Natural killer cell (primary cell): Measurements from ENCODE around the gene MMP23B. TPM values are rescaled to one million over a fixed set of nuclear protein-coding genes. Genes with fewer than 3 reads are reported as not detected.

Experiments
- ATAC-seq, 3 donors: fragments of 150-1000 bp in 2 of 3; fragments of 200-7000 bp in 1 of 3; cut with Tn5 transposase; 1 replicate in 1 of 3; 2 replicates in 2 of 3; pipeline ENCODE4 v1.10.0; 2021; ENCODE audit warnings: mild to moderate bottlenecking in 2 of 3, moderate library complexity in 2 of 3
- DNase-seq, 2 donors: peaks; one replicate each; pipeline versions ENCODE4 v3.0.0 to v3.0.0-alpha.2; 2013 to 2021; ENCODE audit warnings: mixed read lengths in 1 of 2
- H3K27ac ChIP-seq: one replicate; pipeline ENCODE4 v1.5.1; 2013; ENCODE audit warnings: mild to moderate bottlenecking, low read length
- H3K27me3 ChIP-seq: one replicate; pipeline ENCODE4 v1.6.1; 2013; ENCODE audit warnings: low read length; ENCODE audit not compliant: control insufficient read depth, insufficient read depth
- H3K36me3 ChIP-seq: one replicate; pipeline ENCODE4 v1.6.1; 2013; ENCODE audit warnings: low read length; ENCODE audit not compliant: control insufficient read depth, insufficient read depth
- H3K4me1 ChIP-seq: one replicate; pipeline ENCODE4 v1.6.1; 2013; ENCODE audit warnings: low read length; ENCODE audit not compliant: control insufficient read depth, insufficient read depth
- H3K4me3 ChIP-seq: one replicate; pipeline ENCODE4 v1.5.1; 2013; ENCODE audit warnings: low read length
- H3K9me3 ChIP-seq: one replicate; pipeline ENCODE4 v1.6.1; 2013; ENCODE audit warnings: low read length; ENCODE audit not compliant: control insufficient read depth, insufficient read depth
- H3K27ac Mint-ChIP-seq, 2 donors: one replicate each; pipeline ENCODE4 v1.8.0; 2022; ENCODE audit warnings: mild to moderate bottlenecking in 2 of 2, mixed read lengths in 2 of 2, moderate library complexity in 1 of 2
- H3K27me3 Mint-ChIP-seq, 2 donors: one replicate each; pipeline ENCODE4 v1.8.0; 2022; ENCODE audit warnings: low read depth in 2 of 2, mixed read lengths in 2 of 2
- H3K36me3 Mint-ChIP-seq: one replicate; pipeline ENCODE4 v1.8.0; 2022; ENCODE audit warnings: mixed read lengths
- H3K4me1 Mint-ChIP-seq, 2 donors: one replicate each; pipeline ENCODE4 v1.8.0; 2022; ENCODE audit warnings: mixed read lengths in 2 of 2
- H3K4me3 Mint-ChIP-seq: one replicate; pipeline ENCODE4 v1.8.0; 2022; ENCODE audit warnings: mild to moderate bottlenecking, moderate library complexity, mixed read lengths
- H3K9me3 Mint-ChIP-seq, 2 donors: one replicate each; pipeline ENCODE4 v1.8.0; 2022; ENCODE audit warnings: mixed read lengths in 2 of 2
- WGBS: methylation state at CpG from one replicate; pipeline ENCODE4 v1.1.7; 2013; ENCODE audit warnings: missing lambda C conversion rate; ENCODE audit not compliant: insufficient coverage; 5-methylcytosine and 5-hydroxymethylcytosine counted together
- intact Hi-C: fragments of 100-400 bp; cut with micrococcal nuclease; formaldehyde crosslinking; loops from one replicate; pipeline ENCODE4 v1.14.2; 2022
- total RNA-seq, 4 donors: library from RNA; stranded (reverse); fragments of 120-200 nt in 1 of 4; gene quantifications; one replicate each; pipeline versions ENCODE4 v1.2.3 to v1.2.4, GENCODE V29; 2013 to 2022
- TF ChIP-seq, protein P1 (sequence below): fragments of 200-600 bp; IDR thresholded peaks from one replicate; pipeline ENCODE4 v1.8.0; 2022; ENCODE audit warnings: antibody characterized with exemption

MMP23B gene
- total RNA-seq, 3 donors from 2014 or later (not counting 1 experiment from before 2014, with no cell fraction given), result 82.9 to 130 (median 126) TPM

DNA sequence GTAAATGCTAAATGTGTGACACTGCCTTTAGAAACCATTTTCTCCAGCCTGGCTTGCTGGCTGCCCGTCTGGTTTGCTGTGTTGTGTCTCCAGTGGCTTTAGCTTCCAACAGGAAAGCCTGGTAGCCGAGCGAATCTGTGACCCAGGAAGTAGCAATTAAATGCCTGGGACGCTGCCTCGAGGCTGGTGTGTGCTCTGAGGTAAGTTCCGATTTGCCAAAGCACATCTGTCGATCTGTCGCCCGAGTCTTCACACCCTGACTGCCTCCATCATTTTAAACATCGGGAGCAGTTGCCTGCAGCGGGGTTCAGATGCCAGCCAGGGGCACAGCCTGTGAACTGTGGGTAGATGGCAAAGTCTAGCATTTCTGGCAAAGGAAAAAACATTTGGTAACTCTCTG is 14.5 kb upstream of the MMP23B start:
- Histone ChIP-seq H3K27me3 (no peaks in the 10 kb centered on the region), H3K4me1 (peaks cover 24% of the 10 kb centered on the region), H3K4me3 (no peak overlapping the region), H3K36me3 (no peaks in the 10 kb centered on the region), H3K9me3 (no peaks in the 10 kb centered on the region), H3K27ac (no peak overlapping the region)
- Mint-ChIP-seq H3K9me3 (no peaks in the 10 kb centered on the region), H3K4me3 (peak overlapping the region; percentile 81), H3K27ac (peak overlapping the region in 1 of 2 donors; percentile 67), H3K27me3 (no peaks in the 10 kb centered on the region), H3K4me1 (peaks cover 22 to 25% of the 10 kb centered on the region in 2 donors), H3K36me3 (no peaks in the 10 kb centered on the region)
- 93% methylated on average over 11 of the region's 11 CpGs for WGBS
- intact Hi-C loops, result loop anchor here (10.0 kb wide), 1 partner anchor 57 kb away; no protein-coding TSS in a partner anchor
- no peak for ATAC-seq
- no peak for DNase-seq
- TF ChIP-seq, protein P1, sequence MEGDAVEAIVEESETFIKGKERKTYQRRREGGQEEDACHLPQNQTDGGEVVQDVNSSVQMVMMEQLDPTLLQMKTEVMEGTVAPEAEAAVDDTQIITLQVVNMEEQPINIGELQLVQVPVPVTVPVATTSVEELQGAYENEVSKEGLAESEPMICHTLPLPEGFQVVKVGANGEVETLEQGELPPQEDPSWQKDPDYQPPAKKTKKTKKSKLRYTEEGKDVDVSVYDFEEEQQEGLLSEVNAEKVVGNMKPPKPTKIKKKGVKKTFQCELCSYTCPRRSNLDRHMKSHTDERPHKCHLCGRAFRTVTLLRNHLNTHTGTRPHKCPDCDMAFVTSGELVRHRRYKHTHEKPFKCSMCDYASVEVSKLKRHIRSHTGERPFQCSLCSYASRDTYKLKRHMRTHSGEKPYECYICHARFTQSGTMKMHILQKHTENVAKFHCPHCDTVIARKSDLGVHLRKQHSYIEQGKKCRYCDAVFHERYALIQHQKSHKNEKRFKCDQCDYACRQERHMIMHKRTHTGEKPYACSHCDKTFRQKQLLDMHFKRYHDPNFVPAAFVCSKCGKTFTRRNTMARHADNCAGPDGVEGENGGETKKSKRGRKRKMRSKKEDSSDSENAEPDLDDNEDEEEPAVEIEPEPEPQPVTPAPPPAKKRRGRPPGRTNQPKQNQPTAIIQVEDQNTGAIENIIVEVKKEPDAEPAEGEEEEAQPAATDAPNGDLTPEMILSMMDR, result no peak

DNA sequence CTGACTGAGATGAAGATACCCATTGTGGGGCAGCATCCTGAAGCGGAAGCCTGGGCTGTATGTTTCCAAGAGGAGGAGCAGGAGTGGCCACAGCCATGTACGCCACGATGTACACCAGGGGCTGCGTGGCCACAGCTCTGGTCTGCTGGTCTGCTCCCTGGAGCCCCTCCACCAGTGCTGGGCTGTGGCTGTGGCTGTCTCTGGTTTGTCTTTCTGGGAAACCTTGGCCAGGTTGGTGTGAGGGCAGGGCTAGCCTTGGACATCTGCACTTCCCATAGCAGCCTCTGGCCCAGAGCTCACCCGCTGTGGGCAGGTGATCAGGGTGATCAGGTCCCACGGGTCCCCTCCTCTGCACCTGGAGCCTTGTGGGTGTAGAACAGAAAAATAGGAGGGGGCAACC is 14.0 kb upstream of the MMP23B start:
- H3K27ac ChIP-seq, result no peak overlapping the region
- H3K4me3 ChIP-seq, result no peak overlapping the region
- H3K36me3 ChIP-seq, result no peaks in the 10 kb centered on the region
- Mint-ChIP-seq H3K4me3 (no peak overlapping the region), H3K9me3 (no peaks in the 10 kb centered on the region), H3K36me3 (no peaks in the 10 kb centered on the region), H3K4me1 (peaks cover 26 to 29% of the 10 kb centered on the region in 2 donors), H3K27ac (peak overlapping the region in 1 of 2 donors; percentile 67), H3K27me3 (no peaks in the 10 kb centered on the region)
- intact Hi-C loops, result loop anchor here (10.0 kb wide), 1 partner anchor 57 kb away; no protein-coding TSS in a partner anchor
- ATAC-seq (no peak), DNase-seq (no peak)
- H3K27me3 ChIP-seq, result no peaks in the 10 kb centered on the region
- peaks cover 25% of the 10 kb centered on the region for H3K4me1 ChIP-seq
- TF ChIP-seq, protein P1, result no peak
- H3K9me3 ChIP-seq, result no peaks in the 10 kb centered on the region
- WGBS, result 96% methylated on average over 6 of the region's 6 CpGs

DNA sequence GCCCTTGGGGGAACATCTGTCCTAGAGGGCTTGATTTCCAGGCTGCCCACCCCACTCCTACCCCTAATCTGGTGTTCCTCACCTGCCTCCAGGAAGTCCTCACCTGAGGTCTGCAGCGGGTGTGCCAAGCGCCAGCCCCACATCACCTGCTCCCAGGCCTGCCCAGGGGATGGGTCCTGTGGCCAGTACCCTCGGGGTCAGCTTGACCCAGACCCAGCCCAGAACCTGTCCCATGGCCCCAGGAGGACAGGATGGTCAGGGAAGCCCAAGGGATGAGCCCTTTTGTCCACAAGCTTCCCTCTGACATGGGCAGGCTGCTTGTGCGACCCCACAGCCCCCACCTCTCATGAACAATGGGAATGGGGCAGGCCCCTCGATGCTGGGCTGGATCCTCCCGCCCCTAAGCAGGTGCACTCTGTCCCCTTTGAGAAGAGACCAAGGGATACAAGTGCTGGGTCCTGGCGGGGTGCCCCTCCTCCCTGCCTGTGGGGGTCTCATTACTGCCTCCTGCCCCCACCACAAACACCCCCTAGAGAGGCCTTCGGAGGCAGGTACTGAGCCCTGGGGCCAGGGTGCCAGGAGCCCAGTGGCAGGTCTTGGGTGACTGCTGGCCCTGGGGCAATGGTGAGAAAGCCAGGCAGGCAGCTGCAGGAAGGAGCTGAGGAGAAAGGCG is 13.4 kb upstream of the MMP23B start:
- ATAC-seq, result no peak
- TF ChIP-seq, protein P1, result no peak
- no peak for DNase-seq

More for the DNA sequence above, 13.4 kb upstream of the MMP23B start:
- WGBS, result 93% methylated on average over 9 of the region's 9 CpGs
- H3K27ac Mint-ChIP-seq, result no peak overlapping the region
- intact Hi-C loops, result loop anchor here (10.0 kb wide), 1 partner anchor 56 kb away; no protein-coding TSS in a partner anchor
- no peaks in the 10 kb centered on the region for H3K27me3 ChIP-seq
- no peaks in the 10 kb centered on the region for H3K9me3 ChIP-seq
- H3K9me3 Mint-ChIP-seq, result no peaks in the 10 kb centered on the region
- no peaks in the 10 kb centered on the region for H3K27me3 Mint-ChIP-seq
- peaks cover 29% of the 10 kb centered on the region for H3K4me1 ChIP-seq
- no peaks in the 10 kb centered on the region for H3K36me3 ChIP-seq
- H3K27ac ChIP-seq, result no peak overlapping the region
- H3K4me3 Mint-ChIP-seq, result no peak overlapping the region
- H3K36me3 Mint-ChIP-seq, result no peaks in the 10 kb centered on the region
- peaks cover 25 to 28% of the 10 kb centered on the region in 2 donors for H3K4me1 Mint-ChIP-seq
- H3K4me3 ChIP-seq, result no peak overlapping the region
